GM12878 (cell line): ENCODE results near the gene SMOC2. TPM values are rescaled to one million over a fixed set of nuclear protein-coding genes. Genes with fewer than 3 reads are reported as not detected.

Experiments used
- ATAC-seq: fragments of 200-7000 bp; cut with Tn5 transposase; 3 replicates; pipeline ENCODE4 v1.9.1; 2020; ENCODE audit warnings: mild to moderate bottlenecking, moderate library complexity
- BruUV-seq: library from RNA; stranded (reverse); fragments of 400-500 nt; replicated peaks from 2 replicates; lab custom pipeline; 2021; lab: Mats Ljungman, UMichigan
- CTCF ChIA-PET: fragments of 300-600 bp; sonication (Branson Sonifier 250); formaldehyde crosslinking; extraction: SDS; loops from one replicate; lab custom pipeline; 2021; ENCODE audit warnings: inconsistent platforms; lab: Yijun Ruan, JAX
- POLR2A ChIA-PET: fragments of 350-600 bp; formaldehyde crosslinking; extraction: SDS; loops from one replicate; lab custom pipeline; 2021; ENCODE audit warnings: inconsistent platforms; lab: Charles Lee
- RAD21 ChIA-PET: fragments of 300-600 bp; sonication (Branson Sonifier 250); formaldehyde crosslinking; loops from one replicate; lab custom pipeline; 2023; ENCODE audit warnings: antibody characterized with exemption; ENCODE audit not compliant: unreplicated experiment; lab: Charles Lee
- SMC1A ChIA-PET: fragments of 300-600 bp; sonication (Branson Sonifier 250); formaldehyde crosslinking; loops from one replicate; lab custom pipeline; 2023; ENCODE audit not compliant: unreplicated experiment, uncharacterized antibody; lab: Charles Lee
- DNase-seq: peaks from one replicate; pipeline ENCODE4 v3.0.0-alpha.2; 2011; ENCODE audit warnings: low read depth, low spot score
- FAIRE-seq: peaks from 3 replicates; lab custom pipeline; 2011; peaks lifted over from hg19 to GRCh38; lab: Jason Lieb, UNC
- H2AFZ ChIP-seq: 2 replicates; pipeline ENCODE4 v1.6.0; 2011; ENCODE audit warnings: low read depth, low read length, control low read depth; ENCODE audit not compliant: control insufficient read depth
- H3K27ac ChIP-seq: 2 replicates; pipeline ENCODE4 v1.5.1; 2011; ENCODE audit warnings: control low read depth; ENCODE audit not compliant: control insufficient read depth, insufficient read depth
- H3K27me3 ChIP-seq, 2 experiments: replicated peaks in 1 of 2; 2 replicates each; pipeline versions ENCODE4 v1.6.0 to v1.6.1; 2011; ENCODE audit warnings: low read length in 1 of 2; ENCODE audit not compliant: control insufficient read depth in 2 of 2, insufficient read depth in 2 of 2
- H3K36me3 ChIP-seq, 2 experiments: 2 replicates each; pipeline ENCODE4 v1.5.1; 2011; ENCODE audit warnings: low read length in 1 of 2; ENCODE audit not compliant: control insufficient read depth in 2 of 2, insufficient read depth in 2 of 2
- H3K4me1 ChIP-seq: 2 replicates; pipeline ENCODE4 v1.6.1; 2011; ENCODE audit warnings: mild to moderate bottlenecking, low read length, moderate library complexity, mixed read lengths; ENCODE audit not compliant: control insufficient read depth, insufficient read depth
- H3K4me2 ChIP-seq: 2 replicates; pipeline ENCODE4 v1.6.0; 2011; ENCODE audit warnings: control low read depth; ENCODE audit not compliant: control insufficient read depth, insufficient read depth
- H3K4me3 ChIP-seq: fragments of 200-600 bp; sonication (generic); 2 replicates; pipeline ENCODE4 v1.5.1; 2016
- H3K79me2 ChIP-seq: 2 replicates; pipeline ENCODE4 v1.6.0; 2011; ENCODE audit warnings: low read length; ENCODE audit not compliant: control insufficient read depth, insufficient read depth
- H3K9ac ChIP-seq: 2 replicates; pipeline ENCODE4 v1.8.0; 2011; ENCODE audit warnings: low read length, control low read depth, mixed read lengths; ENCODE audit not compliant: control insufficient read depth, insufficient read depth
- H3K9me3 ChIP-seq: replicated peaks from 3 replicates; pipeline ENCODE4 v1.5.1; 2011; ENCODE audit warnings: mild to moderate bottlenecking, low read length; ENCODE audit not compliant: control insufficient read depth, insufficient read depth
- H4K20me1 ChIP-seq: 2 replicates; pipeline ENCODE4 v1.6.0; 2011; ENCODE audit not compliant: control insufficient read depth, insufficient read depth
- BACH1 ChIP-seq: fragments of 450-650 bp; IDR thresholded peaks from 2 replicates; pipeline ENCODE4 v1.6.1; 2017; ENCODE audit warnings: mild to moderate bottlenecking, borderline replicate concordance
- BHLHE40 ChIP-seq, 2 experiments: fragments of 450-650 bp in 1 of 2; IDR thresholded peaks; 2 replicates each; pipeline ENCODE4 v1.6.1; 2011 to 2017; ENCODE audit warnings: low read depth in 2 of 2, borderline replicate concordance in 1 of 2, improper control_type of control experiment in 1 of 2, low read length in 1 of 2, mild to moderate bottlenecking in 1 of 2
- CBFB ChIP-seq: IDR thresholded peaks from 2 replicates; pipeline ENCODE4 v1.6.1; 2016; ENCODE audit warnings: antibody characterized with exemption, low read depth
- CREB1 ChIP-seq: IDR thresholded peaks from 2 replicates; pipeline ENCODE4 v1.6.1; 2012; ENCODE audit warnings: low read depth, mild to moderate bottlenecking, inconsistent platforms
- DPF2 ChIP-seq: fragments of 450-650 bp; IDR thresholded peaks from 2 replicates; pipeline ENCODE4 v1.6.1; 2017; ENCODE audit warnings: mild to moderate bottlenecking
- GABPA ChIP-seq: IDR thresholded peaks from 2 replicates; pipeline ENCODE4 v1.6.1; 2014; ENCODE audit warnings: antibody characterized with exemption, low read depth, mild to moderate bottlenecking, inconsistent platforms
- HDAC6 ChIP-seq: fragments of 200-600 bp; sonication (generic); IDR thresholded peaks from one replicate; pipeline ENCODE4 v1.8.0; 2017; ENCODE audit warnings: antibody characterized with exemption; ENCODE audit not compliant: unreplicated experiment
- KDM1A ChIP-seq: fragments of 200-600 bp; sonication (generic); IDR thresholded peaks from 2 replicates; pipeline ENCODE4 v1.6.1; 2016; ENCODE audit warnings: borderline replicate concordance
- MXI1 ChIP-seq: fragments of 150-350 bp; IDR thresholded peaks from 2 replicates; pipeline ENCODE4 v1.6.1; 2011; ENCODE audit warnings: low read depth, mild to moderate bottlenecking, inconsistent platforms, low read length, improper control_type of control experiment
- NFYA ChIP-seq: IDR thresholded peaks from 2 replicates; pipeline ENCODE4 v1.6.1; 2011; ENCODE audit warnings: low read depth, mild to moderate bottlenecking, low read length, improper control_type of control experiment, borderline replicate concordance
- NRF1 ChIP-seq: conservative IDR thresholded peaks from 2 replicates; pipeline ENCODE4 v1.6.1; 2011; ENCODE audit warnings: mild to moderate bottlenecking, low read depth, low read length, improper control_type of control experiment
- POLR2AphosphoS2 ChIP-seq: IDR thresholded peaks from 2 replicates; pipeline ENCODE4 v1.6.1; 2011; ENCODE audit warnings: low read depth, mild to moderate bottlenecking, low read length, improper control_type of control experiment, moderate library complexity
- POU2F2 ChIP-seq: IDR thresholded peaks from 3 replicates; pipeline ENCODE4 v1.6.1; 2011; ENCODE audit warnings: low read depth, mild to moderate bottlenecking, low read length, borderline replicate concordance
- RFX5 ChIP-seq: IDR thresholded peaks from 2 replicates; pipeline ENCODE4 v1.6.1; 2011; ENCODE audit warnings: low read depth, low read length, improper control_type of control experiment
- SMC3 ChIP-seq: IDR thresholded peaks from 2 replicates; pipeline ENCODE4 v1.6.1; 2011; ENCODE audit warnings: low read length, improper control_type of control experiment, borderline replicate concordance
- SREBF2 ChIP-seq: IDR thresholded peaks from 2 replicates; pipeline ENCODE4 v1.6.1; 2012; ENCODE audit warnings: mild to moderate bottlenecking, low read length
- TAF1 ChIP-seq: IDR thresholded peaks from 2 replicates; pipeline ENCODE4 v1.6.1; 2011; ENCODE audit warnings: mild to moderate bottlenecking, low read depth, low read length, borderline replicate concordance
- ZNF217 ChIP-seq: fragments of 450-650 bp; IDR thresholded peaks from 2 replicates; pipeline ENCODE4 v1.6.1; 2017; ENCODE audit warnings: antibody characterized with exemption, mild to moderate bottlenecking
- ZNF384 ChIP-seq: IDR thresholded peaks from 2 replicates; pipeline ENCODE4 v1.6.1; 2012; ENCODE audit warnings: low read depth, mild to moderate bottlenecking, low read length, improper control_type of control experiment, borderline replicate concordance
- WGBS: methylation state at CpG from one replicate; pipeline ENCODE4 v1.1.6; 2016; ENCODE audit warnings: low lambda C conversion rate; ENCODE audit not compliant: insufficient replicate concordance, insufficient coverage; ENCODE audit errors: missing lambda C conversion rate; 5-methylcytosine and 5-hydroxymethylcytosine counted together
- in situ Hi-C: fragments of 300-500 bp; cut with MboI; formaldehyde crosslinking; loops from 9 replicates; pipeline ENCODE4 v1.14.3; 2018; ENCODE audit warnings: mixed read lengths
- intact Hi-C: fragments of 100-400 bp; cut with micrococcal nuclease; formaldehyde crosslinking; loops from one replicate; pipeline ENCODE4 v1.14.2; 2022; ENCODE audit not compliant: unreplicated experiment
- polyA plus RNA-seq, 11 experiments: library from polyadenylated mRNA; depleted of rRNA in 4 of 11; unstranded in 6 of 11; stranded (reverse) in 5 of 11; fragments of >200 nt; fragmentation: Nextera tagmentation in 4 of 11; fragmentation: Illumina TruSeq in 1 of 11; extraction: Ambion mirVana in 4 of 11; extraction: Trizol in 1 of 11; gene quantifications; 1 replicate in 1 of 11; 2 replicates in 10 of 11; pipeline versions ENCODE4 v1.2.1 to v1.2.3, GENCODE V29; 2011 to 2016; ENCODE audit warnings: inconsistent platforms in 2 of 11, missing spikeins in 2 of 11, low read depth in 1 of 11
- total RNA-seq, 4 experiments: library from RNA; depleted of rRNA in 3 of 4; stranded (reverse); fragments of >200 nt in 3 of 4; fragmentation: Illumina TruSeq in 1 of 4; extraction: Trizol in 1 of 4; gene quantifications; 2 replicates each; pipeline versions ENCODE4 v1.2.1 to v1.2.3, GENCODE V29; 2013 to 2021
- TF ChIP-seq, protein P1 (sequence below): IDR thresholded peaks from 2 replicates; pipeline ENCODE4 v1.6.1; 2011; ENCODE audit warnings: borderline replicate concordance, low read depth, mild to moderate bottlenecking, moderate library complexity, low read length; ENCODE audit not compliant: insufficient read depth, poor library complexity, severe bottlenecking
- TF ChIP-seq, protein P2 (sequence below): fragments of 450-650 bp; IDR thresholded peaks from 2 replicates; pipeline ENCODE4 v1.6.1; 2017; ENCODE audit warnings: mild to moderate bottlenecking, moderate library complexity

Gene SMOC2
- total and polyA plus RNA-seq, 10 of the 15 experiments (the other 5 are each of a cell fraction or from before 2014, with no cell fraction given): 0.10 to 0.12 TPM; not detected in 8

- no peak for TF ChIP-seq BHLHE40 (IDR thresholded peaks at IDR 0.05; ENCODE audit: borderline replicate concordance in 1 of 2, low read depth in 2 of 2, low read length in 1 of 2)
- TF ChIP-seq SMC3: no peak
- TF ChIP-seq GABPA: no peak
Measured at GRCh38 chr6:168584671-168585070, 143.7 kb downstream of the SMOC2 start (continued).

DNA sequence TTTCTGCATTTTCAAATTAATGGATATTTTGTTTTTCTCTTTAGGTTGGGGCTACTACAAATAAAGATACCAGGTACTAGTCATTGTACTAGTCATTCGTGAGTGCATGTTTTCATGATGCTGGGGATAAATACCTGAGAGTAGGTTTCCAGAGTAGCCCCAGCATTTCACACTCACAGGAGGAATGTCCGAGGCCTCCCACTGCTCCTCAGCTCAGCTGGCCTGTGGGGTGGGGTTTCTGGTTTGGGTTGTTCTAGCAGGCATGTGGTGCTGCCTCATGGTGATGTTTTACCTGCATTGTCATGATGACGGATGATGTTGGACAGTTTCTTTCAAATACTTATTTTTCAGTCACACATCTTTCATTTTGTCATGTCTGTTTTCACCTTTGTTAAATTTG lies 144.5 kb downstream of the SMOC2 start:
- intact Hi-C loops: no loop called here
- in situ Hi-C loops: no loop called here
- H3K9ac ChIP-seq: no peak overlapping the region
- ATAC-seq: no peak
- H2AFZ ChIP-seq: no peak overlapping the region
- no peaks in the 10 kb centered on the region for H3K9me3 ChIP-seq
- no peak for DNase-seq
- BruUV-seq: no TSS peak
- no peaks in the 10 kb centered on the region for H3K27me3 ChIP-seq
- no peaks in the 10 kb centered on the region for H3K36me3 ChIP-seq
- H4K20me1 ChIP-seq: no peaks in the 10 kb centered on the region
- H3K4me2 ChIP-seq: no peak overlapping the region
- no peak overlapping the region for H3K27ac ChIP-seq
- POLR2A ChIA-PET: no interaction called here
- RAD21 ChIA-PET: no interaction called here
- WGBS: 14% methylated on average over 3 of the region's 3 CpGs
- TF ChIP-seq RFX5 (no peak), NFYA (no peak), POLR2AphosphoS2 (no peak), POU2F2 (no peak), BACH1 (no peak), CBFB (no peak), NRF1 (no peak), BHLHE40 (IDR thresholded peaks at IDR 0.05; ENCODE audit: borderline replicate concordance in 1 of 2, low read depth in 2 of 2, low read length in 1 of 2) (no peak), TAF1 (no peak), ZNF384 (no peak), DPF2 (no peak), CREB1 (no peak), MXI1 (no peak), KDM1A (no peak), HDAC6 (no peak), ZNF217 (no peak), SREBF2 (no peak)
- TF ChIP-seq, protein P1, sequence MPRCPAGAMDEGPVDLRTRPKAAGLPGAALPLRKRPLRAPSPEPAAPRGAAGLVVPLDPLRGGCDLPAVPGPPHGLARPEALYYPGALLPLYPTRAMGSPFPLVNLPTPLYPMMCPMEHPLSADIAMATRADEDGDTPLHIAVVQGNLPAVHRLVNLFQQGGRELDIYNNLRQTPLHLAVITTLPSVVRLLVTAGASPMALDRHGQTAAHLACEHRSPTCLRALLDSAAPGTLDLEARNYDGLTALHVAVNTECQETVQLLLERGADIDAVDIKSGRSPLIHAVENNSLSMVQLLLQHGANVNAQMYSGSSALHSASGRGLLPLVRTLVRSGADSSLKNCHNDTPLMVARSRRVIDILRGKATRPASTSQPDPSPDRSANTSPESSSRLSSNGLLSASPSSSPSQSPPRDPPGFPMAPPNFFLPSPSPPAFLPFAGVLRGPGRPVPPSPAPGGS: no peak
- TF ChIP-seq, protein P2, sequence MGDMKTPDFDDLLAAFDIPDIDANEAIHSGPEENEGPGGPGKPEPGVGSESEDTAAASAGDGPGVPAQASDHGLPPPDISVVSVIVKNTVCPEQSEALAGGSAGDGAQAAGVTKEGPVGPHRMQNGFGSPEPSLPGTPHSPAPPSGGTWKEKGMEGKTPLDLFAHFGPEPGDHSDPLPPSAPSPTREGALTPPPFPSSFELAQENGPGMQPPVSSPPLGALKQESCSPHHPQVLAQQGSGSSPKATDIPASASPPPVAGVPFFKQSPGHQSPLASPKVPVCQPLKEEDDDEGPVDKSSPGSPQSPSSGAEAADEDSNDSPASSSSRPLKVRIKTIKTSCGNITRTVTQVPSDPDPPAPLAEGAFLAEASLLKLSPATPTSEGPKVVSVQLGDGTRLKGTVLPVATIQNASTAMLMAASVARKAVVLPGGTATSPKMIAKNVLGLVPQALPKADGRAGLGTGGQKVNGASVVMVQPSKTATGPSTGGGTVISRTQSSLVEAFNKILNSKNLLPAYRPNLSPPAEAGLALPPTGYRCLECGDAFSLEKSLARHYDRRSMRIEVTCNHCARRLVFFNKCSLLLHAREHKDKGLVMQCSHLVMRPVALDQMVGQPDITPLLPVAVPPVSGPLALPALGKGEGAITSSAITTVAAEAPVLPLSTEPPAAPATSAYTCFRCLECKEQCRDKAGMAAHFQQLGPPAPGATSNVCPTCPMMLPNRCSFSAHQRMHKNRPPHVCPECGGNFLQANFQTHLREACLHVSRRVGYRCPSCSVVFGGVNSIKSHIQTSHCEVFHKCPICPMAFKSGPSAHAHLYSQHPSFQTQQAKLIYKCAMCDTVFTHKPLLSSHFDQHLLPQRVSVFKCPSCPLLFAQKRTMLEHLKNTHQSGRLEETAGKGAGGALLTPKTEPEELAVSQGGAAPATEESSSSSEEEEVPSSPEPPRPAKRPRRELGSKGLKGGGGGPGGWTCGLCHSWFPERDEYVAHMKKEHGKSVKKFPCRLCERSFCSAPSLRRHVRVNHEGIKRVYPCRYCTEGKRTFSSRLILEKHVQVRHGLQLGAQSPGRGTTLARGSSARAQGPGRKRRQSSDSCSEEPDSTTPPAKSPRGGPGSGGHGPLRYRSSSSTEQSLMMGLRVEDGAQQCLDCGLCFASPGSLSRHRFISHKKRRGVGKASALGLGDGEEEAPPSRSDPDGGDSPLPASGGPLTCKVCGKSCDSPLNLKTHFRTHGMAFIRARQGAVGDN: no peak
- no peak for FAIRE-seq
- no peaks in the 10 kb centered on the region for H3K79me2 ChIP-seq
- CTCF ChIA-PET: no interaction called here
- no peaks in the 10 kb centered on the region for H3K4me1 ChIP-seq
- H3K4me3 ChIP-seq: no peak overlapping the region
- SMC1A ChIA-PET: no interaction called here
